Measurements from ENCODE around the gene SKAP1. TPM values are rescaled to one million over a fixed set of nuclear protein-coding genes. Genes with fewer than 3 reads are reported as not detected.

Gene SKAP1
- total RNA-seq, 1 donor from 2014 or later = 25.3 TPM

GRCh38 chr17:48335146-48335784 is 94.7 kb downstream of the SKAP1 start:
- Mint-ChIP-seq H3K9me3 (no peaks in the 10 kb centered on the region), H3K4me1 (no peaks in the 10 kb centered on the region), H3K27ac (no peak overlapping the region), H3K36me3 (ENCODE audit: low read depth) (peaks cover 1% of the 10 kb centered on the region), H3K4me3 (no peak overlapping the region), H3K27me3 (no peaks in the 10 kb centered on the region)
- TF ChIP-seq CTCF (IDR thresholded peaks at IDR 0.05) = no peak
- ATAC-seq (ENCODE audit: low read depth) (no peak), DNase-seq (no peak)
- intact Hi-C loops (cut with micrococcal nuclease) = no loop called here
- ChIA-PET POLR2A (interaction anchor here (1.2 kb wide), 1 partner anchor 258 kb away, joined by 3 read pairs; the partner anchor contains the start of gene HOXB5), CTCF (interaction anchor here (0.6 to 2.2 kb wide), 24 partner anchors 9 to 382 kb away, joined by 3 to 21 read pairs (median 3); partner anchors contain the start of gene HOXB5)

GRCh38 chr17:48333034-48333530 is 96.9 kb downstream of the SKAP1 start:
- no peak for TF ChIP-seq CTCF (IDR thresholded peaks at IDR 0.05)
- ATAC-seq (ENCODE audit: low read depth) = no peak
- ChIA-PET POLR2A (interaction anchor here (0.6 kb wide), 1 partner anchor 418 kb away, joined by 6 read pairs; no protein-coding TSS in a partner anchor), CTCF (interaction anchor here (0.8 to 1.8 kb wide), 7 partner anchors 18 to 308 kb away, joined by 3 to 9 read pairs (median 3); partner anchors contain the start of genes HOXB5 and HOXB6)
- DNase-seq = no peak
- Mint-ChIP-seq H3K36me3 (ENCODE audit: low read depth) (peaks cover 3% of the 10 kb centered on the region), H3K4me1 (no peaks in the 10 kb centered on the region), H3K4me3 (no peak overlapping the region), H3K27ac (no peak overlapping the region), H3K27me3 (no peaks in the 10 kb centered on the region), H3K9me3 (no peaks in the 10 kb centered on the region)
- intact Hi-C loops (cut with micrococcal nuclease) = no loop called here

DNA sequence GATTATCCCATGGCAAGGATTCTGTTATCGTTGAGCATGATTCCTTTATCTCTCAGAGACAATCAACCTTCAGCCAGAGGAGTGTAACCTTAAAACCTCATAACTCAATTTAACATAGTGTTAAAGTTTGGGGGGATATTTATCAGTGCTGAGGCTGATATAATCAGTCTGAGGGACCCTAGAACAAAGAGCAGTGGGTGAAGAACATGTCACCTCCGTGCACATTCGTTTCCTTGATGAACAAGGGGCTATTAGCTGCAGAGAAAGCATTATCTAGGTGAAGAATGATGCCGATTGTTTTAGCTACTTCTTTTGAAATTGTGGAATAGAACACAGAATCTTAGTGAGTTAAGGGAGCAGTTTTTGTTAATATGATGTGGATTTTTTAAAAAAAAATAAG is 99.1 kb downstream of the SKAP1 start:
- Mint-ChIP-seq H3K4me3 (no peak overlapping the region), H3K9me3 (no peaks in the 10 kb centered on the region), H3K4me1 (no peaks in the 10 kb centered on the region), H3K36me3 (ENCODE audit: low read depth) (peaks cover 3% of the 10 kb centered on the region), H3K27ac (no peak overlapping the region), H3K27me3 (no peaks in the 10 kb centered on the region)
- TF ChIP-seq CTCF (IDR thresholded peaks at IDR 0.05) = no peak
- POLR2A ChIA-PET = no interaction called here
- ATAC-seq (ENCODE audit: low read depth) (no peak), DNase-seq (no peak)
- intact Hi-C loops (cut with micrococcal nuclease) = no loop called here
- CTCF ChIA-PET = interaction anchor here (1.2 to 1.5 kb wide), 2 partner anchors 20 to 36 kb away, joined by 3 to 4 read pairs; no protein-coding TSS in a partner anchor

DNA sequence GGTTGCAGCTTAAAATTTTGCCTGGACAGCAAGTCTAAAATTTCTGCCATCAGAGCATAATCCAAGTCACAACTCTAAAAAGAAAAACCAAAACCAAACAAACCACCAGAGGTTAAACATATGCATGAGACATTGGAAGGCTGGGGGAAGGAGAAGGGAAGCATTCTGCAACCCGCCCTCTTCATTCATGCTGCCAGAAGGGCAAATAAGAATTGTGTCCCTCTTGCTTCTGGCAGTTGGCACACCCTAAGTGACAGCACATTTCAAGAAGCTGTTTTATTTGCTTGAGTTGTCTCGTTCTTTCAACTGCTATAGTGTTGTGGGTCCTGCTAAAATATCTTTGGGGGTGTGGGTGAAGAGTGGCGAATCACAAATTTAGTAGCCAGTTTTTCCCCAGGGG is 99.6 kb downstream of the SKAP1 start:
- intact Hi-C loops (cut with micrococcal nuclease) = no loop called here
- no peak overlapping the region for H3K4me3 Mint-ChIP-seq
- TF ChIP-seq CTCF (IDR thresholded peaks at IDR 0.05) = no peak
- peaks cover 3% of the 10 kb centered on the region for H3K36me3 Mint-ChIP-seq (ENCODE audit: low read depth)
- POLR2A ChIA-PET = no interaction called here
- CTCF ChIA-PET = interaction anchor here (1.5 kb wide), 1 partner anchor 35 kb away, joined by 4 read pairs; no protein-coding TSS in a partner anchor
- H3K27ac Mint-ChIP-seq = no peak overlapping the region
- H3K9me3 Mint-ChIP-seq = no peaks in the 10 kb centered on the region
- H3K27me3 Mint-ChIP-seq = no peaks in the 10 kb centered on the region
- H3K4me1 Mint-ChIP-seq = no peaks in the 10 kb centered on the region
- ATAC-seq (ENCODE audit: low read depth) (no peak), DNase-seq (no peak)

DNA sequence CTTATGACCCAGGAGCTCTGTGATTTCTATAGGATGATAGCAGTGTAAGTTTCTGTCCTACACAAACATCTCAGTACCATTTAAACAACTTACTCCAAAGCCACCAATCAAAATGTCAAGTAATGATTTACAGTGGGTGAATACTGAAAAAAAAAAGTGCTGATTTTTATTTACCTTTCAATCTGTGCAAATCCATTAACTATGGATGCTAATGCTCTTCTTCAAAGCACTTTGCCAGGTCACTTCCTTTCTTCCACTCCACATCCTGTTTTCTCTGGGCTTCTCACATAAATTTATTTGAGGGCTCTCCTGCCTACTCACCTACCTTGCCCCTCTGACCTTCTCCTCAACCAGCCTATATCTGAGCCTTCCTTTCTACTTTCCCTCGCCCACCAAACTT is 101.6 kb downstream of the SKAP1 start:
- DNase-seq = no peak
- Mint-ChIP-seq H3K9me3 (no peaks in the 10 kb centered on the region), H3K4me1 (no peaks in the 10 kb centered on the region), H3K36me3 (ENCODE audit: low read depth) (peaks cover 3% of the 10 kb centered on the region), H3K4me3 (no peak overlapping the region), H3K27ac (no peak overlapping the region), H3K27me3 (no peaks in the 10 kb centered on the region)
- ATAC-seq (ENCODE audit: low read depth) = no peak
- intact Hi-C loops (cut with micrococcal nuclease) = no loop called here
- no peak for TF ChIP-seq CTCF (IDR thresholded peaks at IDR 0.05)
- CTCF ChIA-PET = no interaction called here
- POLR2A ChIA-PET = no interaction called here
